Activated T-cell treated with anti-CD3 and anti-CD28 coated beads, Interleukin-2, amount 50 U/mL, for 4 hours (primary cell): ENCODE data around the gene SUN1. TPM values are rescaled to one million over a fixed set of nuclear protein-coding genes. Genes with fewer than 3 reads are reported as not detected.
A peak's percentile ranks its signal among the peaks of the same experiment; 100 is the strongest.

ENCODE experiments used
- ATAC-seq, 2 donors: fragments of 200-7000 bp; cut with Tn5 transposase; one replicate each; pipeline ENCODE4 v1.10.0; 2021
- DNase-seq: peaks from one replicate; pipeline ENCODE4 v3.0.0-alpha.2; 2020
- H3K27me3 Mint-ChIP-seq: one replicate; pipeline ENCODE4 v1.8.0; 2021; ENCODE audit warnings: low read depth, mixed read lengths
- H3K36me3 Mint-ChIP-seq: one replicate; pipeline ENCODE4 v1.8.0; 2022; ENCODE audit warnings: mixed read lengths; ENCODE audit not compliant: insufficient read depth
- H3K4me1 Mint-ChIP-seq: one replicate; pipeline ENCODE4 v1.8.0; 2021; ENCODE audit warnings: low read depth, mixed read lengths
- H3K4me3 Mint-ChIP-seq: one replicate; pipeline ENCODE4 v1.8.0; 2021; ENCODE audit warnings: mild to moderate bottlenecking, moderate library complexity, mixed read lengths
- H3K9me3 Mint-ChIP-seq: one replicate; pipeline ENCODE4 v1.8.0; 2021; ENCODE audit warnings: mixed read lengths
- total RNA-seq, 3 donors: library from RNA; stranded (reverse); gene quantifications; one replicate each; pipeline ENCODE4 v1.2.1, GENCODE V29; 2021

The SUN1 gene
- total RNA-seq, 3 donors from 2014 or later: 61.5 to 69.1 (median 63.0) TPM

- ATAC-seq: no peak
These were observed 46.8 kb downstream of the SUN1 start for GRCh38 chr7:879093-879492.

GRCh38 chr7:879706-880105 lies 47.4 kb downstream of the SUN1 start:
- H3K9me3 Mint-ChIP-seq: no peaks in the 10 kb centered on the region
- peaks cover 6% of the 10 kb centered on the region for H3K36me3 Mint-ChIP-seq
- H3K4me1 Mint-ChIP-seq: peaks cover 40% of the 10 kb centered on the region
- no peak overlapping the region for H3K4me3 Mint-ChIP-seq
- H3K27me3 Mint-ChIP-seq: no peaks in the 10 kb centered on the region
- no peak for ATAC-seq
- no peak for DNase-seq

More at GRCh38 chr7:879093-879492, 46.8 kb downstream of the SUN1 start:
- H3K9me3 Mint-ChIP-seq: no peaks in the 10 kb centered on the region
- peaks cover 36% of the 10 kb centered on the region for H3K4me1 Mint-ChIP-seq
- no peaks in the 10 kb centered on the region for H3K27me3 Mint-ChIP-seq
- H3K4me3 Mint-ChIP-seq: peak overlapping the region; percentile 41
- no peak for DNase-seq
- H3K36me3 Mint-ChIP-seq: peaks cover 6% of the 10 kb centered on the region

GRCh38 chr7:880450-880849 lies 48.2 kb downstream of the SUN1 start:
- no peak overlapping the region for H3K4me3 Mint-ChIP-seq
- ATAC-seq (no peak), DNase-seq (no peak)
- H3K9me3 Mint-ChIP-seq: no peaks in the 10 kb centered on the region
- peaks cover 6% of the 10 kb centered on the region for H3K36me3 Mint-ChIP-seq
- no peaks in the 10 kb centered on the region for H3K27me3 Mint-ChIP-seq
- peaks cover 43% of the 10 kb centered on the region for H3K4me1 Mint-ChIP-seq

- no peak for ATAC-seq
- Mint-ChIP-seq H3K4me3 (no peak overlapping the region), H3K36me3 (peaks cover 6% of the 10 kb centered on the region), H3K4me1 (peaks cover 43% of the 10 kb centered on the region), H3K27me3 (no peaks in the 10 kb centered on the region), H3K9me3 (no peaks in the 10 kb centered on the region)
- DNase-seq: no peak
These were observed 49.4 kb downstream of the SUN1 start for GRCh38 chr7:881441-882234.

- no peaks in the 10 kb centered on the region for H3K9me3 Mint-ChIP-seq
- H3K36me3 Mint-ChIP-seq: peaks cover 6% of the 10 kb centered on the region
- H3K4me1 Mint-ChIP-seq: peaks cover 41% of the 10 kb centered on the region
- H3K4me3 Mint-ChIP-seq: no peak overlapping the region
- DNase-seq (no peak), ATAC-seq (no peak)
- H3K27me3 Mint-ChIP-seq: no peaks in the 10 kb centered on the region
These were observed 50.2 kb downstream of the SUN1 start for GRCh38 chr7:882336-883035.

GRCh38 chr7:883055-884021 lies 51.1 kb downstream of the SUN1 start:
- DNase-seq (no peak), ATAC-seq (no peak)
- H3K4me3 Mint-ChIP-seq: no peak overlapping the region
- no peaks in the 10 kb centered on the region for H3K27me3 Mint-ChIP-seq
- H3K36me3 Mint-ChIP-seq: peaks cover 7% of the 10 kb centered on the region
- no peaks in the 10 kb centered on the region for H3K9me3 Mint-ChIP-seq
- peaks cover 36% of the 10 kb centered on the region for H3K4me1 Mint-ChIP-seq

GRCh38 chr7:884191-885003 lies 52.1 kb downstream of the SUN1 start:
- no peak for DNase-seq
- H3K4me1 Mint-ChIP-seq: peaks cover 30% of the 10 kb centered on the region
- H3K36me3 Mint-ChIP-seq: peaks cover 11% of the 10 kb centered on the region
- no peak for ATAC-seq
- H3K9me3 Mint-ChIP-seq: no peaks in the 10 kb centered on the region
- no peaks in the 10 kb centered on the region for H3K27me3 Mint-ChIP-seq
- no peak overlapping the region for H3K4me3 Mint-ChIP-seq

GRCh38 chr7:885261-885892 lies 53.1 kb downstream of the SUN1 start:
- DNase-seq: no peak
- no peaks in the 10 kb centered on the region for H3K27me3 Mint-ChIP-seq
- no peaks in the 10 kb centered on the region for H3K9me3 Mint-ChIP-seq
- H3K4me1 Mint-ChIP-seq: peaks cover 24% of the 10 kb centered on the region
- ATAC-seq: no peak
- H3K4me3 Mint-ChIP-seq: no peak overlapping the region
- peaks cover 11% of the 10 kb centered on the region for H3K36me3 Mint-ChIP-seq

- Mint-ChIP-seq H3K4me3 (no peak overlapping the region), H3K36me3 (peaks cover 11% of the 10 kb centered on the region), H3K27me3 (no peaks in the 10 kb centered on the region), H3K9me3 (no peaks in the 10 kb centered on the region), H3K4me1 (peaks cover 20% of the 10 kb centered on the region)
- no peak for ATAC-seq
- no peak for DNase-seq
These were observed 53.8 kb downstream of the SUN1 start for GRCh38 chr7:885893-886625.

- H3K27me3 Mint-ChIP-seq: no peaks in the 10 kb centered on the region
- ATAC-seq (no peak), DNase-seq (no peak)
- peaks cover 9% of the 10 kb centered on the region for H3K36me3 Mint-ChIP-seq
- H3K4me1 Mint-ChIP-seq: peaks cover 18% of the 10 kb centered on the region
- no peak overlapping the region for H3K4me3 Mint-ChIP-seq
- no peaks in the 10 kb centered on the region for H3K9me3 Mint-ChIP-seq
These were observed 54.6 kb downstream of the SUN1 start for GRCh38 chr7:886626-887487.

- H3K27me3 Mint-ChIP-seq: no peaks in the 10 kb centered on the region
- peaks cover 13% of the 10 kb centered on the region for H3K4me1 Mint-ChIP-seq
- peaks cover 9% of the 10 kb centered on the region for H3K36me3 Mint-ChIP-seq
- ATAC-seq (no peak), DNase-seq (no peak)
- H3K4me3 Mint-ChIP-seq: no peak overlapping the region
- H3K9me3 Mint-ChIP-seq: no peaks in the 10 kb centered on the region
These were observed 55.2 kb downstream of the SUN1 start for GRCh38 chr7:887488-887820.
